ENCODE measurements around the gene SPIB.

GRCh38 chr19:50378169-50378862, 40.4 kb upstream of the SPIB start:
- TF ChIP-seq, protein P1, sequence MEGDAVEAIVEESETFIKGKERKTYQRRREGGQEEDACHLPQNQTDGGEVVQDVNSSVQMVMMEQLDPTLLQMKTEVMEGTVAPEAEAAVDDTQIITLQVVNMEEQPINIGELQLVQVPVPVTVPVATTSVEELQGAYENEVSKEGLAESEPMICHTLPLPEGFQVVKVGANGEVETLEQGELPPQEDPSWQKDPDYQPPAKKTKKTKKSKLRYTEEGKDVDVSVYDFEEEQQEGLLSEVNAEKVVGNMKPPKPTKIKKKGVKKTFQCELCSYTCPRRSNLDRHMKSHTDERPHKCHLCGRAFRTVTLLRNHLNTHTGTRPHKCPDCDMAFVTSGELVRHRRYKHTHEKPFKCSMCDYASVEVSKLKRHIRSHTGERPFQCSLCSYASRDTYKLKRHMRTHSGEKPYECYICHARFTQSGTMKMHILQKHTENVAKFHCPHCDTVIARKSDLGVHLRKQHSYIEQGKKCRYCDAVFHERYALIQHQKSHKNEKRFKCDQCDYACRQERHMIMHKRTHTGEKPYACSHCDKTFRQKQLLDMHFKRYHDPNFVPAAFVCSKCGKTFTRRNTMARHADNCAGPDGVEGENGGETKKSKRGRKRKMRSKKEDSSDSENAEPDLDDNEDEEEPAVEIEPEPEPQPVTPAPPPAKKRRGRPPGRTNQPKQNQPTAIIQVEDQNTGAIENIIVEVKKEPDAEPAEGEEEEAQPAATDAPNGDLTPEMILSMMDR (IDR thresholded peaks at IDR 0.05) = no peak
- no peak for TF ChIP-seq EZH2 (IDR thresholded peaks at IDR 0.05)

Data from neural progenitor cell (in vitro differentiated cells).